Embryonic facial prominence (tissue), 1 donor: Measurements from ENCODE around the gene ACBD4.

Source experiments
- DNase-seq: peaks from one replicate; pipeline ENCODE4 v3.0.0-alpha.2; 2016; ENCODE audit errors: extremely low spot score

Gene ACBD4

DNA sequence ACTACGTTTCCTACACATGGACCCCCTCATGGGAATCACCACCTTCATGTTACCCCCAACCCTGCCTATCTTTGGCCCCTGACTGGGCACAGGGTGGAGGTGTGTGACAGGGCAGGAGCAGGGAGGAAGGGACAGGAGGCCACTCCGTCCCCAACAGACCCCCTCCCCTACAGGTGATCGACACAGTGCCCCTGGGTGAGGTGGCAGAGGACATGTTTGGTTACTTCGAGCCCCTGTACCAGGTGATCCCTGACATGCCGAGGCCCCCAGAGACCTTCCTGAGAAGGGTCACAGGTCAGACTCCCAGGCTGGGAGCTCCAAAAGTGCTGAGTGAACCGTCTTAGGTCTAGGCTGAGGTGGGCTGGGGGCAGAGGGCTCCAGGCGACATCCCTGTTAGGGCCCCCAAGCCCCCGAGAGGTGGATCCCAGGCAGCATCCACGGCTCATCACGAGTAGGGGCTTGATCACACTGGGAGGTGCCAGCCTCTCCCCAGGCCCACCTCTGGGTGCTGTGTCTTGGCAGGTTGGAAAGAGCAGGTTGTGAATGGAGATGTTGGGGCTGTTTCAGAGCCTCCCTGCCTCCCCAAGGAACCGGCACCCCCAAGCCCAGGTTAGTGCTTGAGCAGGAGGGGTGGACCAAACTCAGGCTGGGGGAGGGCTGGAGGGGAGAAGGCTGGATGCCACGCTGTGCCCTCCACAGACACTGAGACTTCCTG, 1.5 kb downstream of the ACBD4 start:
- no peak for DNase-seq

DNA sequence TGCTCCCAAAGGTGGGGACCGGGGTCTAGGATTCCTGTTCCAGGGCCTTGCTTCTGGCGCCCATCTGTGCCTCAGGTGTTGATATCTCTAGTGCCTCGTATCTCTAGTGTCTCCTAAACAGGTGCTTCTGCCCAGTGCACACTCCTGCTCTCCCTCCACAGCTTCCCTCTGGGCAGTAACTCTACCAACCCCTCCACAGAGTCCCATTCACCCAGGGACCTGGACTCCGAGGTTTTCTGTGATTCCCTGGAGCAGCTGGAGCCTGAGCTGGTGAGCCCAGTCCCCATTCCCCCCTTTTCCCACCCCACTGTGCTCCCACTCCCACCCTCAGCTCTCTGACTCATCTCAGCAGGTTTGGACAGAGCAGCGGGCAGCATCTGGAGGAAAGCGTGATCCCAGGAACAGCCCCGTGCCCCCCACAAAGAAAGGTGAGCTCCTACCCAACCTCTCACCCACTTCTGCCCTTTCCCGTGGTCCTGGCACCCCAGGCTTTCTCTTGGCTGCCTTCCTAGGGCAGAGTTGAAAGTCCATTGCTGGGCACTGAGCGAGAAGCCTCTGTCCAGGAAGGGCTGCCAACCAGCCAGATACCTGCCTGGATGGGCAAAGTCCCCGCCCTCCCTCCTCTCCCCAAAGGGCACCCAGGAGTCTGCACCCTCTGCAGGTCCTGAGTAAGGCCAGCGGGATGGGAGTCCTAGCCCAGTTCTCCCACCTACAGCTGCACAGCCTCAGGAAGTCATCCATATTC, 2.2 kb downstream of the ACBD4 start:
- DNase-seq: no peak

DNA sequence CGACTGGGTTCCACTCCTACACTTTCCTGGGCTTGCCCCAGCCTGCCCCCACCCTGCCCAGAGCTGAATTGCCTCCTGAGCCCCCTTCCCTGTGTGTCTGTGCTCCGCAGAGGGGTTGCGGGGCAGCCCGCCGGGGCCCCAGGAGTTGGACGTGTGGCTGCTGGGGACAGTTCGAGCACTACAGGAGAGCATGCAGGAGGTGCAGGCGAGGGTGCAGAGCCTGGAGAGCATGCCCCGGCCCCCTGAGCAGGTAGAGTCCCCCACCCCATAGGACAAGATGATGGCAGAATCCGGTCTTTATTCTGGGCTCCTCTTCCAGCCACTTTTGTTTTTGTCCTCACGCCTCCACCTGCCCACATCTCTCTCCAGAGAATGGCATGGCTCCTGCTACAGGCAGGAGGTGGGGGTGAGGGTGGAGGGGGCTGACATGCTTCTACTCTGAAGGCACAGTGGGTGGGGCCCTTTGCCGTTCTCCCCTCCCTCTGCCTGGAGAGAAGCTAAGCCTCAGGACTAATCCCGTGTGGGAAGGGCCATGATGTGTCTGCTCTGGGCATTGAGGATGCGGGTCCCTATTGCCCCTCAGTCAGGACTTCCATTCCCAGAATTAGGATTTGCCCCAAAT, 3.5 kb downstream of the ACBD4 start:
- no peak for DNase-seq

DNA sequence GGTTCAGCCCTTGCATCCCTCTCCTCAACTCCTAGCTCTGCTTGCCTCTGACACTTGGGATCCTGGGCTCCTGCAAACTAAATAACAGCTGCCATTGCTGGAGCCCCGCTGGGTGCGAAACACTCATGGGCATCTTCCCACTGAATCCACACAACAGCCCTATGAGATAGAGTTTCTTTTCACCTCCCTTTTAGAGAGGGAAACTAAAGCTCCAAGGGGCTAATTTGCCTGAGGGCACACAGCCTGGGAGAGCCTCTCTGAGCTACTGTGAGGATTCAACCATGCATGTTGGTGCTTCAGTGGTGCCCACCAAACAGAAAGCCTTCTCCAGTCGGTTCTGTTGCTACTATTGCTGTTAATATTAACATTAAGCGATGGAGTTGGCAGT, 4.0 kb downstream of the ACBD4 start:
- no peak for DNase-seq

DNA sequence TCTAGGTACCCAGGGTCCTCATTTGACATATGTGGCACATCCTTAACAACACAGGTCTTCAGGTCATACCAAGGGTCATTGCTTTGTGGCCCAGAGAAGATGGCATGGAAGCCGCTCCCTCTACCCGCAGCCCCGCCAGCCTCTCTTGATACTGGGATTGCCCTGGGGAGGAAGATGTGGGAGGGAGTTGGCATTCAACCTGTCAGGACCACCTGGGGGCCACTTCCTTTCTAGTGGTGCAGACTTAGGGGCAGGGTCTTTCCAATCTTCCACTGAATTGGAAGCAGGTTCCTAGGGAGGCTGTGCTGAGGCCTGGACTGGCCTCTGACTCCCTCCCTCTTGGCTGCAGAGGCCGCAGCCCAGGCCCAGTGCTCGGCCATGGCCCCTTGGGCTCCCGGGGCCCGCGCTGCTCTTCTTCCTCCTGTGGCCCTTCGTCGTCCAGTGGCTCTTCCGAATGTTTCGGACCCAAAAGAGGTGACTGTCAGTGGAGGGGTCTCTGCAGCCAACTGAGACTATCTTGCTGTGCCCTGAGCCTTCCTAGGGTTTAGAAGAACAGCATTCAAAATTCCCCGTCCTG, 7.7 kb downstream of the ACBD4 start:
- no peak for DNase-seq

DNA sequence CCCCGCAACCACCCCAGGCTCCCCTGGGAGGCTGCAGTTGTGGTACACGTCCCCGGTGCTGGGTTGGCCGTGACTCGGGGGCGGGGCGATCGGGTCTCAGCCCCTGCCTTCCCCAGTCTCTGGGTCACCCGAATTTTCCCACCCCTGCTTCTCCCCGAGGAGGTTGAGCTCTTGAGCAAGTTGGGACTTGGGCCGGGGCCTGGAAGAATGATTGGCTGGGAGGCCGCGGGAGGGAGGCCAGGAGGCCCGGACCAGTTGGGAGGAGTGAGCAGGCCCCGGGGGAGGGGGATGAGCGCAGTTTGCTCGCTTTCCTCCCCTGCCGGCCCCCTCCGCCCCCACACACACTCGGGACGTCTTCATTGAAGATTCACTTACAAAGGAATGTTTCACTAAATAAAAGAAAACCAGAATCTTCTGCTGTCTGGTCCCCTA, 8.3 kb downstream of the ACBD4 start:
- peak; percentile 59 for DNase-seq

DNA sequence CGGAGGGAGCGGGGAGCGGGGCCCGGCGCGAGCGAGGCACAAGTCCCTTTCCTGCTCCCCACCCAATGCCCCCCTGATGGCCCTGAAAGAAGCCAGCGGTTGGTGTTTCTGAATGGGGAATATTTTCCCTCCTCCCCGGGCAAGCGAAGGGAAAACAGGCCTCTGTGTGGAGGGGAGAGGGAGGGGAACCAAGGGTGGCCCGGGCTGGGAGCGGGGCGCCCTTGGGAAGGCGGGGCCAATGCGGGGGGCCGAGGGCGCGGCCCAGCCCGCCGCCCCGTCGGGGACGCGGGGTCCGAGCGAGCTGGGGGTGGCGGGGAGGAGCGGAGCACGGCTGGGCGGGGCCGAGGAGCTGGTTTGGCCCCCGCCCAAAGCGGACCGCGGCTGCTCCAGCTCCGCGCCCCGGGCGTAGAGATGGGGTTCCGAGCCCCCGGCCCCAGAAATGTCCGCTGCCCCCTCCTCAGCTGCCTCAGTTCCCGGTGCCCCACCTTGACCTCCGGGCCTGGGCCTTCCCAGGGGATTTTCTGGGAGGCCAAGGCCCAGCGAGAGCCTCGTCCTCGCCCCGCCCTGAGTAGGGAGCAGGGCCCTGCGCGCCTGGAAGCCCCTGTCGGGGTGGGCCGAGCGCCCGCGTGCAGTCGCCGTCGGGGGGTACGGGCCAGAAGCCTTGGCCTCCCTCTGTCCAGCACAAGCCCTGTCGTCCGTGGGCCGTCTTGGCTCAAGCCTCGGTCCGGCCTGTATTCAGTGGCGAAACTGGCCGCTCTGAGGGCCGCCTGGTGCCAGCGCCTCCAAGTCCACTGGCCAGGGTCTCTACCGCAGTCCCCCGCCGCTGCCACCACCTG, 8.9 kb downstream of the ACBD4 start:
- DNase-seq: peak; percentile 7

DNA sequence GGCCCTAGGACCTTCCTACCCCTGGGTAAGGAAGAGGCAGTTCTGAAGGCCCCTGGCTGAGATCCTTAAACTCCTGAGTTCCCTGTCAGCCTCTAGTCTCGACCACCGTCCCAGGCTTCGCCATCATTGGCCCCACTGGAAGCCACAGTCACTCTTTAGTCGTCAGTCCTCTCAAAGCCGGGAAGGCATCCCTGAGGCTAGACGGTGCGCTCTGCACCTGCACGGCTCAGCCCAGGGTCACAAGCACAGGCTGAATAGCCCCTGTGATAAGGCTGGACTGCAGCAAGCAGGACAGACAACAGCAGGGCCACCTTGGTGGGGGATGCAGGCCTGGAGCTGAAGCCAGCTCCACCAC, 9.5 kb downstream of the ACBD4 start:
- DNase-seq: peak; percentile 5

DNA sequence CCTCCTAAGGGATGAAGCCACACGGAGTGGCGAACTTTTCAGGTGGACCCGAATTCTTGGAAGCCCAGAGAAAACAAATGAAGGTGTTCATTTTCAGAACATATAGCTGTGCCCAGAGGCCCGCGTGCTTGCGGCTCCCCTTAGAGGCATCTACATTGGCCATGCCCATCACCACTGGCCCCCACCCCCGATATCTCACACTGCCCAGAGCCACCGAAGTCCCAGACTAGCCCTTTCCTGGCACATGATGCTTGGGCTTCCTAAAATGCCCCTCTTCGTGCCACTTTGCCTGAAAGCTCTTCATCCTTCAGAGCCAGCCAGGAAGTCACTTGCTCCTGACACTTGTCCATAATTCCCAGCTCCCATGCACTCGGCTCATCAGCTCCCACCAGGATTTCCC, 10.7 kb downstream of the ACBD4 start:
- peak; percentile 4 for DNase-seq

DNA sequence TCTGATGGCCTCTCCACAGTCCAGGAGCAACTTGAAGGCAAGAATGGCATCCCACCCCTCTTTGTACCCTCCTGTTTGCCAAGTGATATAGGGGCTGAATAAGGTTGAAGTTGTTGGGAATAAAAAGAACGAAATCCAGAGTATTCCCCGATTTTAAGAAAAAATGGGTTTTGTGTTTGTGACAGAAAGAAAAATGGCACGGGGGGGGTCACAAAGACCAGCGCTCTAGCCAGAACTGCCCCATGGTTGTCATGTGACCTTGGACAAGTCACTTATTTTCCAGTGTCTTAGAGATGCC, 11.1 kb downstream of the ACBD4 start:
- peak; percentile 4 for DNase-seq

DNA sequence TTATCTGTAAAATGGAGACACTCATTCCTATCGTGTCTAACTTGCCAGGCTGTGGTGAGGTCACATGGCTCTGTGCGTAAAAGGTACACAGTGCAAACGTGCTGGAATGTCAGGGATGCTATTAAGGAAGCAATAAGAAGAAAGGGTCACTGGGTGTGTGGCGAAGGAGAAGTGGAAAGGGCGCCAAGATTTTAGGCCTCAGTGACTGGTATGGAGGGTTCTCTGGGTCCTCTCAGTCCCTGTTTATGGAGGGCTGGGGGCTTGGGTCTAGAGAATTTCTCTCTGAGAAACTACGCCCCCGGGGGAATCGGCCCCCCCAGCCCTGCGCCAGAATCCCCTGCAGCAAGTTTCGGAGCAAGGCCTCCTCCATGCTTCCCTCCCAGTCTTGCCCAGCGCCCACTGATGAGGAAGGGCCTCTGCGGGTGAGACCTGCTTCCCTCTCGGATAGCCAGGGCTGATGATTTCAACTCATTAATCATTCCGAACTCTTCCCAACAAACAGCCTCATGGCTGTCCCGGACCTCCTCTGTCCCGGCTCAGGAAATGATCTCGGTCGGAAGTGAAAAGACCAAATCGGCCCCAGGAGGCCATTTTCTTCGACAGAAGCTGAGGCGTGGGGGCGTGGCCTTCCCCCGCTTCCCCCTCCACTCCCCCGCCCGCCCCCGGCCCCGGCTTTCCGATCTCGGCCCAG, 11.5 kb downstream of the ACBD4 start:
- peak; percentile 73 for DNase-seq

DNA sequence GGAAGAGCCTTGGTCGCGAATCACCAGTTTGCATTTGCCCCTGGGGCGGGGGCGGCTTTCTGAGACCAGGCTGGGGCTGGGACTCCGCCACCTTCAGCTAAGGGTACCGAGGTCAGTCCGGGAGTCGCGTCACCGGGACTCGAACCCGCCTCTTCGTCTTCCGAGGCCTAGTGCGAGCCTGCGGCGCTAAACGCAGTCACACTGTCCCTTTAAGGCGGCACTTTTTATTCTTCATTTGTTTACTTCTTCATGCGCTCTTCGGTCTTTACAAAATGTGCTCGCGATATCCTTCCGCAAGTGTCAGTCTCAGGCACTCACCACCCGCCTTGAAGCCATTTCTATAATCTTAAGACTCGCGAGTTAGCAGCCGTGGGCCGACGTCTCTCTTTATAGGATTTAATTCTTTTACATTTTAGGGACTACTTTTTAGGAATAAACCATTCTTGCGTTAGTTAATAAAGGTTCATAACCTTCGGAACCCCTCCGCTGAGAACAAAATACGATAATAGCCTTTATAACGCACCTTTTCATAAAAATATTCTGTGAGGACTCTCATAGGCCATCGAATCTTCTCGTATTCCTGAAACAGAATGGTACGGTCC, 12.2 kb downstream of the ACBD4 start:
- DNase-seq: peak; percentile 96

DNA sequence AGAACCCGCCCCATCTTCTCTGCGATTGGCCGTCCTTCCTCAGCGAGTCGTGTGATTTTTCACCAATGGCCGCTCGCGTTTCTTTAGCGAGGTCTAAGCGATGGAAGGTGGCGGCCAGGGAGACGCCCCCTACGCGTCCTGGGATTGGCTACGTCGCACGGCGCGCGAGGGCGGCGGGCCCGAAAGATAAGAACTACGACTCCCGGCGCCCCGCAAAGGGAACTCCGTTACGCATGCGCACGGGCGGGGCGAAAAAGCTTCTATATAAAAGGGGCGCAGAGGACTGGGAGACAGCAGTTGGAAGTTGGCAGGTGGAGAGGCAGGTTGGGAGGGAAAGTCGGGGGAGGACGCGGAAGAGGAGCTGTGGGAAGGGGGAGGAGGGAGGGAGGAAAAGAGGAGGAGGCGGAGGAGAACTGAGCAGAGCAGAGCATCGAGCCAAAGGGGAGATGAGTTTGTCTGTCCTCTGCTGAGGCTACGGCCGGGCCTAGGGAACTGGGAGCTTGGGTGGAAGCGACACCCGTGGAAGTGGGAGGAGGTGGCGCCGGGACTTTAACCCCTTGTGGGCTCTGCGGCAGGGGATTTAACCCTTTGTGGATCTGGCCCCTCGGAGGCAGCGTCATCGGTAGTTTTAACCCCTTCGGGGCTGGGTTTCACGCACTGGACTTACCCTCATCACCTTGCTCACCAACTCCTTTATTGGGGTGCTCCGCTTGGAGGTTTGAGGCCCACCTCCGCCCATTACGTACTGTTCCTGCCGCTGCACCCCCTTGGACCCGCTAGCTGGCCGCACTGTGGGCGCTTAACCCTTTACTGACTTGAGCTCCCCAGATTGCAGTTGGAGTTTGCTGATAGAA, 12.9 kb downstream of the ACBD4 start, which contains the start of gene HEXIM1:
HEXIM1 (plus strand) TSS at position 293 of the 854 bp plus-strand sequence. CDS start 716 bp downstream, outside the sequence.
- DNase-seq: peak; percentile 99

DNA sequence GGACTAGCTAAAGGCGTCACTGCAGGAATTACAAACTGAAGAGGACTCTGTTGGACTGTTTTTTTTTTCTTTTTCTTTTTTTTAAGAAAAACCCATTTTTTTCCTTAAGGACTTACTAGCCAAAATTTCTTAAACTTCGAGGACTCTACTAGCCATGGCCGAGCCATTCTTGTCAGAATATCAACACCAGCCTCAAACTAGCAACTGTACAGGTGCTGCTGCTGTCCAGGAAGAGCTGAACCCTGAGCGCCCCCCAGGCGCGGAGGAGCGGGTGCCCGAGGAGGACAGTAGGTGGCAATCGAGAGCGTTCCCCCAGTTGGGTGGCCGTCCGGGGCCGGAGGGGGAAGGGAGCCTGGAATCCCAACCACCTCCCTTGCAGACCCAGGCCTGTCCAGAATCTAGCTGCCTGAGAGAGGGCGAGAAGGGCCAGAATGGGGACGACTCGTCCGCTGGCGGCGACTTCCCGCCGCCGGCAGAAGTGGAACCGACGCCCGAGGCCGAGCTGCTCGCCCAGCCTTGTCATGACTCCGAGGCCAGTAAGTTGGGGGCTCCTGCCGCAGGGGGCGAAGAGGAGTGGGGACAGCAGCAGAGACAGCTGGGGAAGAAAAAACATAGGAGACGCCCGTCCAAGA, 13.7 kb downstream of the ACBD4 start:
- DNase-seq: peak; percentile 74

DNA sequence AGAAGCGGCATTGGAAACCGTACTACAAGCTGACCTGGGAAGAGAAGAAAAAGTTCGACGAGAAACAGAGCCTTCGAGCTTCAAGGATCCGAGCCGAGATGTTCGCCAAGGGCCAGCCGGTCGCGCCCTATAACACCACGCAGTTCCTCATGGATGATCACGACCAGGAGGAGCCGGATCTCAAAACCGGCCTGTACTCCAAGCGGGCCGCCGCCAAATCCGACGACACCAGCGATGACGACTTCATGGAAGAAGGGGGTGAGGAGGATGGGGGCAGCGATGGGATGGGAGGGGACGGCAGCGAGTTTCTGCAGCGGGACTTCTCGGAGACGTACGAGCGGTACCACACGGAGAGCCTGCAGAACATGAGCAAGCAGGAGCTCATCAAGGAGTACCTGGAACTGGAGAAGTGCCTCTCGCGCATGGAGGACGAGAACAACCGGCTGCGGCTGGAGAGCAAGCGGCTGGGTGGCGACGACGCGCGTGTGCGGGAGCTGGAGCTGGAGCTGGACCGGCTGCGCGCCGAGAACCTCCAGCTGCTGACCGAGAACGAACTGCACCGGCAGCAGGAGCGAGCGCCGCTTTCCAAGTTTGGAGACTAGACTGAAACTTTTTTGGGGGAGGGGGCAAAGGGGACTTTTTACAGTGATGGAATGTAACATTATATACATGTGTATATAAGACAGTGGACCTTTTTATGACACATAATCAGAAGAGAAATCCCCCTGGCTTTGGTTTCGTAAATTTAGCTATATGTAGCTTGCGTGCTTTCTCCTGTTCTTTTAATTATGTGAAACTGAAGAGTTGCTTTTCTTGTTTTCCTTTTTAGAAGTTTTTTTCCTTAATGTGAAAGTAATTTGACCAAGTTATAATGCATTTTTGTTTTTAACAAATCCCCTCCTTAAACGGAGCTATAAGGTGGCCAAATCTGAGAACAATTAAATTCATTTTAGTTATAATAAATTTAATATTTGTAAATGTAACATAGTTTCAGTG, 14.5 kb downstream of the ACBD4 start:
- no peak for DNase-seq

DNA sequence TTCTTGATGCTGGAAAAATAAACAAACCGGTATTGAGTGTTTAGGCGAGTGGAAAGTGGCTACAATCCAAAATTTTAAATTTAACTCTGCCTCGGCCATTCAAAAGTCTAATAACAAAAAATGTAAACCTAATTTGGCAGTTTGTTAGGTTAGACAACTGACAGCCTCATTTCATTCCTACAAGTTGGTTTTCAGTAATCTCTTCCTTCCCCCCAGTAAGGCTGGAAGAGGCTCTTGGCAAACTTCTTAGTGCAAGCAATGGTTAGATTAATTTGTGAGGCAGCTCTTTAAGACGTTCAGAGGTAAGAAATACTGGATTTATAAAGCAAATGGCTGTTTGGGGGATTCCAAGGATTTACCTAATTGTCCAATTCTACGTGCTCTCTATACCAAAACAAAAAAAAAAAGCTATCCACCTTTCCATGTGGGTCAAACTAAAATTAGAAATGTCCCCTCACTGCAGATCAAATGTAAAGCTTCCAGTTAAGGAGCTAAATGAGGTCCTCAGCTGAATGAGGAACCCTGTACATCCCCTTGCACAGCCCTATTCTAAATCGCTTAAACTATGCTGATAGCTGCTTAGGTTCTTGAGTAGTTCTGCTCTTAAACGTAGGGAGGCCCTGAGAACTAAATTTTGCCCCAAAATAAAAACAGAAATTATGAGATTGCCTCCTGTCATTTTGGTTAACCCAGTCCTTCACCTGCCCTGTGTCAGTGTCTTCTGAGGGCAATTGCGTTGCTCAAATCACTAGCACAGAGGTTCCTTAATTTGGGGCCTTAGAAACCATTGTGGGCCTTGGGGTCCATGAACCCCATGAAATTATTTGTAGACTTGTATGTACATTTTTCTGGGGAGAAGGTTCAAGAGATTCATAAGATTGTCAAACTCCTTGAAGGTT, 15.7 kb downstream of the ACBD4 start:
- no peak for DNase-seq

DNA sequence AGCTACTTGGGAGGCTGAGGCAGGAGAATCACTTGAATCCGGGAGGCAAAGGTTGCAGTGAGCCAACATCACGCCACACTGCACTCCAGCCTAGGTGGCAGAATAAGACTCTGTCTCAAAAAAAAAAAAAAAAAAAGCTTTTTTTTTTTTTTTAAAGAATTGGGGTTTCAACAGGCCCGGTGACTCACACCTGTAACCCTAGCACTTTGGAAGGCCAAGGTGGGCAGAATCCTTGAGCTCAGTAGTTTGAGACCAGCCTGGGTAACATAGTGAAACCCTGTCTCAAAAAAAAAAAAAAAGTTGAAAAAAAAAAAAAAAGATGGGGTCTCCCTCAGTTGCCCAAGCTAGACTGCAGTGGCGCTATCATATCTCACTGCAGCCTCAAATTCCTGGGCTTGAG, 19.5 kb downstream of the ACBD4 start:
- DNase-seq: no peak
